ENCODE results near the gene C7.
A peak's percentile ranks its signal among the peaks of the same experiment; 100 is the strongest.
"Not testable (repeated sequence)": the region's sequence is repeated elsewhere in the genome, so short reads cannot be mapped to it uniquely, and the experiment has no call there.

C7 gene

DNA sequence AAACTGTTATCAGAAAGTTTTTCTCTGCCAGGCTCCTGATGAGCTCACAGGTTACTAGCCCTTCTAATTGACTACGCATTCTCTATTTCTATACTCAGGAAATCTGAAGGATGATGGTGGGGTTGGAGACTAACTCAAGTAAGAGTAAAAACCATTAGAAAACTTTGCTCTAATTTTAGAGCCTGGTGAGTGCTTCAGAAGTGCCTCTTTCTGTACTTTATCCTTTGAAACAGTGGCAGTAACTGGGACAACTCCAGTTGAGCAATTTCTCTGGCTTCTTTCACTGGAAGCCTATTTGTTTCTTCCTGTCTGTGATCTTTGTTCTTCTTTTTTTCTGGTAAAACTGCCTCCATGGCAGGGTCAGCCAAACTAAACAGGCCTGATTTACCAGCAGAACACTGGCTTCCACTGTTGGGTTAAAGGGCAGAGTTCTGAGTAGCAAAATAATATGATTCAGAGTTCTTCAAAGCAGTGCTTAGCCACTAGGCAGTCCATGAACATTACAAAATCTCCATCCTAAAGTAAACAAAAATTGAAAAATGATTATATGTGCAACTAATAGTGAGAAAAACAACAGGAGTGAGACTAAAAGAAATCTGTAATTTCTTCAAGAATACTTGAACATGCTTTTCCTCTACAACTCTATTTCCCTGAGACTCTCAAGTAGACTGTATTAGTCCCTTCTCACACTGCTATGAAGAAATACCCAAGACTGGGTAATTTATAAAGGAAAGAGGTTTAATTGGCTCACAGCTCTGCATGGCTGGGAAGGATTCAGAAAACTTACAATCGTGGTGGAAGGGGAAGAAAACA lies 82.1 kb downstream of the C7 start:
- DNase-seq (ENCODE audit: low spot score), result peak; percentile 7

DNA sequence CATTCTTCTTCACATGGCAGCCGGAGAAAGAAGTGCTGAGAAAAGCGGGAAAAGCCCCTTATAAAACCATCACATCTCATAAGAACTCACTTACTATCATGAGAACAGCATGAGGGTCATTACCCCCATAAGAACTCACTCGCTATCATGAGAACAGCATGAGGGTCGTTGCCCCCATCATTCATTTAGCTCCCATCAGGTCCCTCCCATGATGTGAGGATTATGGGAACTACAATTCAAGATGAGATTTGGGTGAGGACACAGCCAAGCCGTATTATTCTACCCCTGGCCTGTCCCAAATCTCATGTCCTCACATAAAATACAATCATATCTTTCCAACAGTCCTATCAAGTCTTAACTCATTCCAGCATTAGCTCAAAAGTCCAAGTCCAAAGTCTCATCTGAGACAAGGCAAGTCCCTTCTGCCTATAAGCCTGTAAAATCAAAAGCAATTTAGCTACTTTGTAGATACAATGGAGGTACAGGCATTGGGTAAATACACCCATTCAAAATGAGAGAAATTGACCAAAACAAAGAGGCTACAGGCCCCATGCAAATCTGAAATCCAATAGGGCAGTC lies 82.8 kb downstream of the C7 start:
- DNase-seq (ENCODE audit: low spot score), result no peak

DNA sequence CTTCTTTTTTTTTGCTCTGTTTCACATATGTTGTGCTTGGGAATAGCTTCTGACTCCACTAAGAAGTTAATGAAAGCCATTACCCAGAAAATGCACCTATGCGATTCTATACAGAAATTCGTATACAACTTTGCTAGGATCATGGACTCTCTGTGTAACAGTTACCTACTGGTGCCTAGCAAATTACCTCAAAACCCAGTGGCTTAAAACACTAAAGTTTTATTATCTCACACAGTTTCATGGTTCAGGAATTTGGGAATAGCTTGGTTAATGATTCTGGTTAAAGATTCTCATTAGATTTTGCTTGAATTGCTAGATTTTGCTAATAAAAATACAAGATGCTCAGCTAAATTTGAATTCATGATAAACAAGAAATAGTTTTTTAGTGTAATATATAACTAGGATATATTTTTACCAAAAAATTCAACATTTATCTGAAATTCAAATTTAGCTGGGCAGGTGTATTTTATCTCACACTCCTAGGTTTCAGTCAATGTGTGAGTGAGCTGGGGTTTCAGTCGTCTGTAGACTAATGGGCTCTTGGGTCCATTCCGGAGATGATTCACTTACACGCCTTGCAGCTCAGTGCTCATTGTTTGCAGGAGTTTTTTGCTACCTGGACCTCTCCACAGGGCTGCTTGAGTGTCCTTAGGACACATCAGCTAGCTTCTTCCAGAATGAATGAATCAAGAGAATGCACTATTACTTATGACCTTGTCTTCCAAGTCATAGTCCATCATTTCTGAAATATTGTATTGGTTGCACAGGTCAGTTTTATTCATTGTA lies 86.7 kb downstream of the C7 start:
- peak; percentile 96 for DNase-seq (ENCODE audit: low spot score)

DNA sequence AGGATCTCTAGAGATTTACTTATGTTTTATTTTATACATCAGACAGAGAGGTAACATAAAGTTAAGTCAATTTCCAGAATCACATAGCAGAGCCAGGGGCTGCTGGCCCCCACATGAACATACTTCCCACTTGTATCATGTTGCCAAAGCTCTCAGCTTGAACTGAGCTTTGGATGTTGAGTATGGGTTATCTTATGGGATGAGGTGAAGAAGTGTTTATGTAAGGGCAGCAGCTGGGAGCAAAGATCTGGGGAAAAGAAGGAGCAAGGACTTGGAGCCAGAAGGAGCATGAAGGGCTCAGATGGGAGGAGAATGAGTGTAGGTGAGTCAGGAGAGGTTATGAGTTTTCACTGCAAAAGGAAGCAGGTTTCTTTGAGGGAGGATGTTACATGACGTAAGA lies 89.8 kb downstream of the C7 start:
- no peak for DNase-seq (ENCODE audit: low spot score)

DNA sequence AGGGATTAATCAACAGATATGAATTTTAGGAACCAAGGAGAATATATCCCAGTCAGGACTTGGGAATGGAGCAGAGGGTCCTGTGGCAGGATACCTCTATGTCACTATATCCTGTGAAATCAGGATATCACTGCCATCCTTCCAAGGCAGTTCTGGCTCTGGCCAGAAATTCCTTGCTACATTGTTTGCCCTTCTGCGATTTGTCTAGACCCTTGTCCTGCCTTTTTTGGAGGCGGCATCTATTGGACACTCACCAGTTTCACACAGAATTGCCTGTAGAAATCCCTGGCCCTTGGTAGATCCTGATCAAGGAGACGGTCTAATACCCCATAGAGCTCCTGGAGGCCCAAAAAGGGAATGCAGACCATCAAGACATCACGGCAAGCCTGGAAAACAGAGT lies 90.7 kb downstream of the C7 start:
- no peak for DNase-seq (ENCODE audit: low spot score)

DNA sequence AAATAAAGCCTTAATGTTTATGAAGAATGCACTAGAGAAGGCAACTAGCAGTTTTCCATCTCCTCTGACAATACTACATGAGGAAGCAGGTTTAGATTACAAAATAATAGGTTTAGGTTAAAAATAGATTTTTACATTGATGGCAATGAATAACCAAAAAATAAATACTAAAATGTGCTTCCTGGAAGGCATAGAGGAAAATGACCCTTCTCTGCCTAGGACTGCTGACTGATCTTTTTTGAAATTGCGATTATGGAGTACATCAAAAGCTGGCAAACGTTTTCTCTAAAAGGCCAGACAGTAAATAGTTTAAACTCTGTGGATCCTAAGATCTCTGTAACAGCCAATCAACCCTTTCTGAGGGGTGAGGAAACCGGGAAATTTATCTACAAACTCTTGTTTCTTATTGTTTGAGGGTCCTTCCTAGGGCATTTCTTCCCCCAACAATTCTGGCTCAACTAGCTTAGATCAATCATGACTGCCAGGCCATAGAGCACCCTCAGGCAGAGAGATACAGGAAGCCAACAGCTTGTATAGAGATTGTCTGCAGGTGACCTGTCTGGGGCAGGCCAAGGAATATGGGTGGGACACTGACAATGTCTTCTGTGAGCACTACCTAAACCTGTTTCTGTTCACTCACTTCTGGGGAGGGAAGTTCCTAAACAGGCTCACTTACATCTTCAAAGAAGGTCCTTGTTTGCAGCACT lies 94.5 kb downstream of the C7 start:
- DNase-seq (ENCODE audit: low spot score), result no peak

DNA sequence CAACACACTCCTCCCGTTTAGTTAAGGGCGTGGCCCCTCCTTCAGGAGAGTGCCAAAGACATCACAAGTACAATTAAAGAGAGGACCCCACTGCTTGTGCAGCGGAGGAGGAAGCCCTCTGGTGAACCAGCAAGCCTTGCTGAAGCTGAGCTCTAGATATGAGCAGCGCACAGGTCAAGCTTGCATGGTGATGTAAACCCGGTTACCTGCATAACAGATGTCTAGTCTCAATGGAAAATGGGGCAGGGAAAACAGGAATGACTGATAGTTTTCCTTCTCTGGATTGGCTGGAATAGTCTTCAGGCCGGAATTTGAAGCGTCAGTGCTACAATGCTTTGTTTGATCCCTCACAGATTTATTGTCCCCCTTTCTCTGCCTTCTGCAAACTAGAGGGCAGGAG lies 95.6 kb downstream of the C7 start:
- DNase-seq (ENCODE audit: low spot score), result no peak

DNA sequence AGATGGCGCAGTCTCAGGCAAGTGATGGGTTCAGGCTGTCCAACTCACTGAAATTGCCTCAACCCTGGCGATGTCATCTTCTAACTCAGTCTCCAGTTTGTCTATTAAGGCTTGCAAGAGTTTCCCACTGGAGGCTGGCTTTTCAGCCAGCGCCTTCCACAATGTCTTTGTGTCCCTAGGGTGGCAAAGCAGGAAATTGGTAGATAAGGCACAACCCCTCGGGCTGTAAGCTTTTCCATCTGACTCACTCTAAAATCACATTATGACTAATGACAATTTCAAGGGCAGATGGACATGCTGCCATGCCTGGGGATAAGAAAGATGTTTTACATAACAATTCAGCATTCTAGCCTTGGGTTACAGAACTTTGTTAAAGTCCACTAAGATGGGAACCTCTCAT lies 99.9 kb downstream of the C7 start:
- peak; percentile 87 for DNase-seq (ENCODE audit: low spot score)

DNA sequence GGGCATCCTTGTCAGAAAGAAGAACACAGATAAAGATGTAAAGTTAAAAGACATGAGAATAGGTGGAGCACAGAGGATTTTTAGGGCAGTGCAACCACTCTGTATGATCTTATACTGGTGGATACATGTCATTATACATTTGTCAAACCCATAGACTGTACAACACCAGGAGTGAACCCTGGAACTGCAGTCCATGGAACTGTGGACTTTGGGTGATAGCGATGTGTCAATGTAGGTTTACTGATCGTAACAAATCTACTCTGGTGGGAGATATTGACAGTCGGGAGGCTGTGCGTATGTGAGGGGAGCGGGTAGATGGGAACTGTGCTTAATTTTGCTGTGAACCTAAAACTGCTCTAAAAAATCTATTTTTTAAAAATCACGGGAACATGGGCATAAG lies 101.3 kb downstream of the C7 start:
- DNase-seq (ENCODE audit: low spot score), result no peak

DNA sequence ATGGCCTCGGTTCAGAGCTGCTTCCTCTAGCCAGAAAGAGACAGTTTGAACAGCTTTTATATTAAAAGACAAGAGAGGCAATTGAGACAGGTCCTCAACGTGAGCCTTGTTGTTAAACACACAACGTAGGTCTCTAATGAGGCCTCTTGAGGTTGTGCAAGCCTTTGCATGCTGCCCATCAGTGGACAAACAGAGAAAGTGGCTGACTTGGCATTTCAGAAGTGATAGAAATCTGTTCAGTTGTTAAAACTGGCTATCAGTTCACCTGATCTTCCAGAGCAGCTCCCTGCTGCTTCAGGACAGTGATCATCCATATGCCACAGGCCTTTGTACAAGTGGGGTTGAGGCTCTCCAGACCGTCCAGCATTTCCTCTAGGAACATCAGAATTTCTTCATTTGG lies 103.0 kb downstream of the C7 start:
- no peak for DNase-seq (ENCODE audit: low spot score)

DNA sequence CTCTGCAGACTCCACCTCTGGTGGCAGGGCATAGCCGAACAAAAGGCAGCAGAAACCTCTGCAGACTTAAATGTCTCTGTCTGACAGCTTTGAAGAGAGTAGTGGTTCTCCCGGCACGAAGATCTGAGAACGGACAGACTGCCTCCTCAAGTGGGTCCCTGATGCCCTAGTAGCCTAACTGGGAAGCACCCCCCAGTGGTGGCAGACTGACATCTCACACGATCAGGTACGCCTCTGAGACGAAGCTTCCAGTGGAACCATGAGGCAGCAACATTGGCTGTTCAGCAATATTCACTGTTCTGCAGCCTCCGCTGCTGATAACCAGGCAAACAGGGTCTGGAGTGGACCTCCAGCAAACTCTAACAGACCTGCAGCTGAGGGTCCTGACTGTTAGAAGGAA lies 113.3 kb downstream of the C7 start:
- not testable (repeated sequence) for DNase-seq (ENCODE audit: low spot score)

All from kidney tubule cell (primary cell).